Retinal pigment epithelial cell (primary cell): ENCODE results near the gene CLSTN2.

ENCODE experiments used
- DNase-seq: peaks from one replicate; pipeline ENCODE4 v3.0.0-alpha.2; 2010; ENCODE audit warnings: low read depth
- H3K4me3 ChIP-seq: 2 replicates; pipeline ENCODE4 v1.5.1; 2011; ENCODE audit warnings: mild to moderate bottlenecking, low read length, control low read depth, moderate library complexity
- CTCF ChIP-seq: conservative IDR thresholded peaks from 2 replicates; pipeline ENCODE4 v1.5.1; 2011; ENCODE audit warnings: low read depth, low read length, control low read depth, inconsistent platforms

CLSTN2 gene

GRCh38 chr3:140470962-140471361, 536.0 kb downstream of the CLSTN2 start:
- no peak overlapping the region for H3K4me3 ChIP-seq
- peak; percentile 67 for DNase-seq
- no peak for TF ChIP-seq CTCF

- TF ChIP-seq CTCF = no peak
- H3K4me3 ChIP-seq = no peak overlapping the region
- DNase-seq = peak; percentile 69
Observed at GRCh38 chr3:140472306-140473020, 537.5 kb downstream of the CLSTN2 start.

- no peak for TF ChIP-seq CTCF
- DNase-seq = no peak
- no peak overlapping the region for H3K4me3 ChIP-seq
Observed at GRCh38 chr3:140487566-140487965, 552.6 kb downstream of the CLSTN2 start.

GRCh38 chr3:140493271-140493670, 558.3 kb downstream of the CLSTN2 start:
- DNase-seq = no peak

GRCh38 chr3:140494970-140495369, 560.0 kb downstream of the CLSTN2 start:
- no peak overlapping the region for H3K4me3 ChIP-seq
- DNase-seq = no peak
- TF ChIP-seq CTCF = no peak

More at GRCh38 chr3:140493271-140493670, 558.3 kb downstream of the CLSTN2 start:
- H3K4me3 ChIP-seq = no peak overlapping the region
- TF ChIP-seq CTCF = no peak

- no peak overlapping the region for H3K4me3 ChIP-seq
- TF ChIP-seq CTCF = no peak
- DNase-seq = no peak
Observed at GRCh38 chr3:140497331-140497730, 562.3 kb downstream of the CLSTN2 start.

- no peak for DNase-seq
- peak; percentile 49 for TF ChIP-seq CTCF
Observed at GRCh38 chr3:140499114-140499757, 564.3 kb downstream of the CLSTN2 start.

More at GRCh38 chr3:140499114-140499757, 564.3 kb downstream of the CLSTN2 start:
- H3K4me3 ChIP-seq = no peak overlapping the region
